Posterior vena cava (tissue), 2 donors: ENCODE results near the gene FBXO7. TPM values are rescaled to one million over a fixed set of nuclear protein-coding genes. Genes with fewer than 3 reads are reported as not detected.

Experiments used
- DNase-seq: peaks from one replicate; pipeline ENCODE4 v3.0.0-alpha.2; 2020; ENCODE audit warnings: low spot score
- intact Hi-C, 2 donors: fragments of 100-400 bp; cut with DNase I; formaldehyde crosslinking; loops; one replicate each; pipeline versions ENCODE4 v1.14.1 to v1.14.2; 2022 to 2023
- total RNA-seq, 2 donors: library from RNA; stranded (reverse); fragmentation: NEBNext Ultra II Directional; extraction: Animal tissue kit (Norgen Biotek cat#: 25700); gene quantifications; one replicate each; pipeline ENCODE4 v1.2.1, GENCODE V29; 2021
- donor health status: DM: yes; HTN: yes; CAD: no.
- donor health status: DM: yes; HTN: yes; CAD: no.

Gene FBXO7
- total RNA-seq, 2 donors from 2014 or later: 69.3 to 70.3 TPM

DNA sequence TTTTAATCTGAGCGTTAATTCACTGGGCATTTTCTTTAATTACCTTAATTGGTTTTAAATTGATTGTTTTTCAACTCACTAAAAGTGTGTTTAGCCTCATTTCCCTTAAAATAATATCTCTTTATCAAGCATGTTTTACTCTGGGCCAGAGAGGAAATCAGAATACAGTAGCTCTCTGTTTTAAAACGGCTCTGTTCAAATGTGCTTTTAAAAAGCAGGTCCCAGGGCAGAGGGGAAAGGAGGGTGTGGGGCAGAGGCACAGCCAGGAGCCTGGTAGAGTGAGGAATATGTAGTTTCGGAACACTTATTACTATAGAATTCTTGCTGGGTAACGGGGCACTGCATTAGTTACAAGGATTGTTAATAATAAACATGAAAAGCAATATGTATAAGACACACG lies 47.6 kb downstream of the FBXO7 start:
- intact Hi-C loops: no loop called here
- DNase-seq: no peak

- no peak for DNase-seq
- intact Hi-C loops: loop anchor here (2.0 to 5.0 kb wide), 4 partner anchors 269 to 475 kb away; no protein-coding TSS in a partner anchor
Measured at GRCh38 chr22:32527756-32528155, 53.1 kb downstream of the FBXO7 start.

DNA sequence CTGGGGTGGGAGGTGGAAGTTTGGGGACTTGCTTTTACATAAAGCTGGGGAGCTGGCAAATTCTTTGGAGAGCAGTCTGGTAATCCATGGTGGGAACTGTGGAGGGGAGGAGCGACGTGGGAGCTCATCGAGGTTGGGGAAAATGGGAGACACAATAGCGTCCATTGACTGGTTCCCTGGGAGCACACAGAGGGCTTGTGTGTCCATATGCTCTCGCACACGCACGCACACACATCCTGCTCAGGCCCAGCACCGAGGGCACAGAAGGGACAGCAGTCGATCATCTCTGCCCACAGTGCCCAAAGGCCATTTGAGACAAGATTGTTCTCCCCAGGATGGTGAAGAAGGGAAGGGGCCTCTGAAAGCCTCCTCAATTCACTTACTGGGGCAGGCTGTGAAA lies 53.7 kb downstream of the FBXO7 start:
- DNase-seq: no peak
- intact Hi-C loops: loop anchor here (2.0 to 5.0 kb wide), 4 partner anchors 268 to 474 kb away; no protein-coding TSS in a partner anchor

DNA sequence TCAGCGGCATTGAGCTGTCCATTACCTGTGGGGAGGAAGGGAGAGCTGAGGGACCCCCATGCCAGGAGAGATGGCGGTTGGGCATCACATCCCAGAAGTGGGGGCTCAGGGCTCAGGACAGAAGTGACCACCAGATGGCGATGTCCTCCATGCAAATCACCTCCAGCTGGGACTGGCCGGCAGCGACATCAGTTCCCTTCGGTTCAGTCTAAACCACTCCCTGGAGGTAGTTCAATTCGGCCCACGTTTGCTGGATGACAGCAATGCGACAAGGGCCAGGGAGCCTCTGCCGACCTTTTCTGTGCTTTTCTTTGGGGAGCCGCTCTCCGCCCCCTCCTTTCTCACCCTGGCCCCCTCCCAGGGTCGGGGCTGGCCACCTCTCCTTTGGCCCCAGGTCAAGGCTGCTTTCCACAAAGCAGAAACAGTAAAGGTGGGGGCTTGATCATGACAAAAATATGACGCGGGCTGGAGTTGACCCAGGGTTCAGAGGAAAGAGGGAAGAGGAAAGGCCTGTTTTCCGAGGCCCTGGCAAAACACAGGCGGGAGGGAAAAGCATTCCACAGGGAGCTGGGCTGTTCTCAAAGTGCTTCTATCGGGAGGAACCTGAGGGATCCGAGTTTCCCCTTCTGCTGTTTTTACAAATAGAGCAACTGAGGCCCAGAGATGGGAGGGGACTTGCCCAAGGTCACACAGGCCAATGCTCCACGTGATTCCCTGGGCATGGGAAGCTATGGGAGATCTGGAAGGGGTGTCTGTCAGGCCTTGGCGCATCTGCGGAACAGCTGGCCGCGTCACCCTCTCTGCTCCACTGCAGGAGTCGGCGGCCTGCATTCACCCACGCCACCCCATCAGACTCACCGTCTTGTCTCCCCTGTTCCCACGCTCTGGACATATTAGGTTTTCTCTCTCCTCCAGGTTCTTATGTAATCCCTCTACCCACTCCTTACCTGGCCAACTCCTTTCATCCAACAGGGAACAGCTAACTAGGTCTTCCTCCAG lies 54.7 kb downstream of the FBXO7 start:
- intact Hi-C loops: loop anchor here (2.0 to 5.0 kb wide), 4 partner anchors 268 to 473 kb away; no protein-coding TSS in a partner anchor
- peak; percentile 96 for DNase-seq

- peak; percentile 51 for DNase-seq
- intact Hi-C loops: loop anchor here in 1 of 2 donors (10.0 kb wide), 1 partner anchor 114 kb away; no protein-coding TSS in a partner anchor
Measured at GRCh38 chr22:32531228-32531627, 56.6 kb downstream of the FBXO7 start.

GRCh38 chr22:32531931-32532819 lies 57.6 kb downstream of the FBXO7 start:
- intact Hi-C loops: loop anchor here in 1 of 2 donors (1.0 to 10.0 kb wide), 2 partner anchors 113 to 461 kb away; no protein-coding TSS in a partner anchor
- DNase-seq: peak; percentile 95

- no peak for DNase-seq
- intact Hi-C loops: loop anchor here in 1 of 2 donors (1.0 to 10.0 kb wide), 2 partner anchors 112 to 461 kb away; no protein-coding TSS in a partner anchor
Measured at GRCh38 chr22:32532820-32533128, 58.2 kb downstream of the FBXO7 start.

DNA sequence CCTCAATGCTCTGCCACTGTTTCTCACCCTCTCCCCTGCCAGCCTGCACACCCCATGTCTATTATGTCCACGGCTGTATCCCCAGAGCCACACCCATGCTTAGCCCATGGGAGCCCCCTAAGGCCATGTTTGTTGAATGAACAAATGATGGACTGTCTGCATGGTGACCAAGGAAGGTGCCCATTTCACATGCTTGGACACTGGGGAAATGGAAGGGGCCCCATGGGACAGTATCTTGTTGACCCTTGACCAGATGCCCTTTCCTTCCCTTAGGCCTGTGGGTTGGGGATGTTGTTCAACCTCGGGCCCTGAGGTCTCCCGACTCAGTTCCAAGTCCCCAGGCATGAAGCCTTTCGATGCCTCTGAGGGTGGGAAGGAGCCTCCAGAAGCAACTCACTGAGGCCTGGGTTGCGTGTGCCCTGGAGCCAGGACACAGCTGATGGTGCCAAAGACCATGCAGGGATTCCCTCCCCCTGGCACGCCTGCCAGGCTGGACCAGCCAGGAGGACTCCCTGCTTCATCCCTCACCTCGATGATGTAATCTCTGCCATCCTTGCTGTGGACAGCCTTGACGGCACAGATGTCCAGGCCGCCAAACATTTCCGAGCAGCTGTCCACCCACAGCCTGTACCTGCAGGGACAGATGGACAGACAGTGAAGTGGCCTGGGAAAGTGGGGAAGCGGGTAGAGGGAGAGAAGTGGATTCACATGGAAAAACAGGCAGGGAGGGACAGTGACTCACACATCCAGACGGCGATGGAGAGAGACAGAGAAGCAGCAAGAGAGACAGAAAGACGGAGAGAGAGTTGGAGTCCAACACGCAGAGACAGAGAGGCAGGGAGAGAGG lies 58.9 kb downstream of the FBXO7 start:
- no peak for DNase-seq
- intact Hi-C loops: loop anchor here in 1 of 2 donors (10.0 kb wide), 1 partner anchor 111 kb away; no protein-coding TSS in a partner anchor

DNA sequence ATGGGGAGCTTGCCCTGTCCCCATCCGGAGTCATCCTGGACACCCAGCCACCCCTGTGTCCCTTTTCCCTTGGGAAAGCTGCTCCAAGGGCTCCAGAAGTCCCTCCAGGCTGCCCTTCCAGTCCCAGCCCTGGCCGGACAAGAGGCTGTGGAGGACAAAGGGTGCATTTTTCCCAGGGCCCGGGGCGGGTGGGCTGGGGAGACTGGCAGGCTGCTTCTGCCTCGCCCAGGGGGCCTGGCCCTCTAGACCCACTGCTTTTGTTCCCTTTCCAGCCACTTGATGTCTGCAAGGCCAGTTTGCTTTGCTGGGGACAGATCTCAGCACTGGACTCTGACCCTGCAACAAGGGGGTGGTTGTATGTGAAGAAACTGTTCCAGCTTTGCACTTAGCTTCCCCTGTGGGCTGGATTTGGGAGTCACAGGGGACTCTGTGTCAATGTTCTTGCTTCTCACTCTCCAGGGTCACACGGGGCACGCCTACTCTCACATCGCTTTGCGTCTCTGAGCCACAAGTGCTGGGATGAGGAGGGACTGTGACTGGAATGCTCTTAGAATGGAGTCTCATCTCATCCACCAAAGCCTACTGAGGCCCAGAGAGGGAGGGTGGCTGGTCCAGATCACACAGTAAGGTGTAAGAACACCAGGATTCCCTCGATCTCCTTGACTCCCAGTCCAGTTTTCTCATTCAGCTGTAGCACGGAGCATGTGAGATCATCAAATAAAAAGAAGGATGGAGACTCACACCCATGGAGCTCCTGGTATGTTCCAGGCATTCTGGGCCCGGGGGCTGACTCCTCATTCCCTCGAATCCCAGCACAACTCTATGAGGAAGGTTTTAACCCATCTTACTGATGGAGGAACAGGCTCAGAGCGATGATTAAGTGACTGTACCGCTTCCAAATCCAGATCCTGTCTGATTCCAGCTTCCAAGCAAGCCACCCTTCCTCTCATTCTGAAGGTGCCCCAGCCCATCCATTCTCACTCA lies 59.9 kb downstream of the FBXO7 start:
- intact Hi-C loops: loop anchor here in 1 of 2 donors (10.0 kb wide), 1 partner anchor 110 kb away; no protein-coding TSS in a partner anchor
- no peak for DNase-seq

DNA sequence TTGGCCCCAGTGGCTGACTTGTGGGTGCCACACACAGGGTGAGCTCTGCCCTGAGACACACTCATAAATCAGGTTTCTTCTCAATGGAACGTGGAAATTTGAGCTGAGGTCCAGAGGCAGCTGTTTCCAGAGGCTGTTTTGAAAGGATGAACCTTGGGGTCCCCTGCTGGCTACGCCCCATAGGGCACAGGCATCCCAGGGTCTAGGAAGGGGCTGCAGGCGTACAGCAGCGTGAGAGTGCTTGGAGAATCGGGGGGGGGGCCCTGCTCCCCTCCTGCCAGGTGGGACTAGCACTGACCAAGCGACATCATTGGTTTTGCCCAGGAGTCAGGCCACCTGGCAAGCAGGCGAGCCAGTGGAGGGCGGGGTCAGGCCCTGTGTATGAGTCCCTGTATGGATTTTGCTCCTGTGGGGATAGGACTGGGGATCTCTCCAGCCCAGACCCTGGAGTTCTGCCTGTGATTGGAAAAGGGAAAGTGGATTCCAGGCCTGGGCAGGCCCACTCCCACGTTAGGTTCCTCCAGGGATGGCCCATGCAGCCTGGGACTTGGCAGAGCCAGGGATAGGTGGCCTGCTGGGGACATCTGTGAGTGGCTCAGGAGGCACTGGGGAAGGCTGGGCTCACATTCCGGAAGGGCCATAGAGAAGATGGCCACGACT lies 61.0 kb downstream of the FBXO7 start:
- DNase-seq: no peak
- intact Hi-C loops: loop anchor here in 1 of 2 donors (10.0 kb wide), 1 partner anchor 109 kb away; no protein-coding TSS in a partner anchor

DNA sequence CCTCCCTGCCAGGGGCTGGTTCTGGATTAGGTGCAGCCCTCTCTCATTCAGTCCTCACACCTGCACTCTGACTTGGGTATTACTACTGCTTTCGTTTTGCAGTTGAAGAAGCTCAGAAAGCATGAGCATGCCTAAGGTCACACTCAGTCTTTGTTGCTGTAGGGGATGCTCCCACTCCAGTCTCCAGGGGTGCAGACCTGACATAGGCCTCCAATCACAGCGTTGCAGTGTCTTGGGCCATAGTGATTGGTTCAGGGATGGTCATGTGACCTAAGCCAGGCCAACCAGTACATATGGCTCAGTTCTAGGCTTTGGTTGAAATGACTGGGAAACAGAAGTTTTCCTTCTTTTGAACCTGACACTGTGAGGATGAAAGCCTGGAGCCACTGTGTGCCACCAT lies 61.7 kb downstream of the FBXO7 start:
- intact Hi-C loops: loop anchor here in 1 of 2 donors (10.0 kb wide), 1 partner anchor 108 kb away; no protein-coding TSS in a partner anchor

DNA sequence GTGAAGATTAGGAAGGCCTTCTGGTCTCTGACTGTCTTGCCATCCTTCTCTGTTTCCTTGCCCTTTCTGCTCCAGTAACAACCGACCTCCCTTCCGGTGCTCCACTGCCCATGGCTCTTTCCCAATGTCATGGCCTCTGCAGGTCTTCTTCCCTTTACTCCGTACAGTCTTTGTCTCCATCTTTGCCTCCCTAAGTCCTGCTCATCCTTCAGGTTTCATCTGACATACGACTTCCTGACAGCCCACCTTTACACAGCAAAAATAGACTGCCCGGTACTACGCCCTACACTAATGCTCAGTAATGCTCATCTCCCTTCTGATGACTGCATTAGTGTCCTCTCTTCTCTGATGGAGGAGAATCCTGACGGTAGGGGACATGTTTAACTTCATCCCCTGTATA lies 63.9 kb downstream of the FBXO7 start:
- DNase-seq: no peak
- intact Hi-C loops: loop anchor here in 1 of 2 donors (10.0 kb wide), 1 partner anchor 106 kb away; no protein-coding TSS in a partner anchor

More for the DNA sequence above, 61.7 kb downstream of the FBXO7 start:
- no peak for DNase-seq

DNA sequence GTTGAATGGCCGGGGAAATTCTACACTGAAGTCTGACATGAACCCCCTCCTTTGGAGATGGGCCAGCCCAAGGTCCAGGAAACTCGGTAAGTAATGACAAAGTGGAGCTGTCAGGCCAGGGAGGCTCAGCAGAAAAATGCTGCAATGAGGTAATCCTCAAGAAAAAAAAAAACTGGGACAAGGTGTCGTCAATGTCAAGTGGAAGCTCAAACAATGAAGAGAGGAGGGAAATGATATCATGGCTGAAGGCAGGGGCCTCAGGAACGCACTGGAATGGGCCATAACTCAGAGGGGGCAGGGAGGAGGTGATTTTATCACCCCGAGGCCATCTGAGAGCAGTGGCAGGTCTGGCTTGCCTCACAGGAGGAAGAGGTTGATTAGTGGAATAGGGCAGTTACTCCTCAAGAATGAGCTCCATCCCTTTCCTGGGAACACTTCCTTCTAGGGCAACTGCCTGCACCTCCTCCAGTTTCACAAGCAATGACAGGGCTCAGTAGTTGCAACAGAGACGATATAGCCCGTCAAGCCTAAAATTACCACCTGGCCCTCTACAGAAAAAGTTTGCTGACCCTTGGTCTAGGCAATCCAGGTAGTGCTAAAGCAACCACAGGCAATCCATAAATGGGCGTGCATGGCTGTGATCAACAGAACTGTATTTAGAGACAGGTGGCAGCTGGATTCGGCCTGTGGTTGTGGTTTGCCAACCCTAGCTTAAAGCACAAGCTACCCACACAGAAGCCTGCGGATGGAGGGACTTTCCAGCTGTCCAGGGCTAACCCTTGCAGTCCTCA lies 65.2 kb downstream of the FBXO7 start:
- DNase-seq: no peak
- intact Hi-C loops: loop anchor here in 1 of 2 donors (10.0 kb wide), 1 partner anchor 105 kb away; no protein-coding TSS in a partner anchor

DNA sequence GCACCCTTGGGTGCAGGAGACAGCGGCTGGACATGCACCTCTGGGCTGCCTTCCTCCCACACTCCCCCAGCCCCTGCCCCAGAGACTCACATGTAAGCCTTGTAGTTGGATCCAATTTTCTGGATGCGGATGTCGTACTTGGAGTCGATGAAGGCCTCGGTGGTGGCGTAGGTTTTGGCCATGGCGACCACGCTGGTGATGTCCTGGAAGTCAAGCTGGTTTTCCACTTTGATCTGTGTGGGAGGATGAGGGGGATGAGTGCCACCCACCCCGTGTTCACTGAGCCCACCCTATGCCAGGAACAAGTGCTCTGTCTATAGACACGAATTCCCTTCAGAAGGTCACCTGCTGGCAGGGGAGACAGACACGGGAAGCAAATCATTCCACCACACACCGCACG lies 66.9 kb downstream of the FBXO7 start:
- DNase-seq: no peak
- intact Hi-C loops: no loop called here

DNA sequence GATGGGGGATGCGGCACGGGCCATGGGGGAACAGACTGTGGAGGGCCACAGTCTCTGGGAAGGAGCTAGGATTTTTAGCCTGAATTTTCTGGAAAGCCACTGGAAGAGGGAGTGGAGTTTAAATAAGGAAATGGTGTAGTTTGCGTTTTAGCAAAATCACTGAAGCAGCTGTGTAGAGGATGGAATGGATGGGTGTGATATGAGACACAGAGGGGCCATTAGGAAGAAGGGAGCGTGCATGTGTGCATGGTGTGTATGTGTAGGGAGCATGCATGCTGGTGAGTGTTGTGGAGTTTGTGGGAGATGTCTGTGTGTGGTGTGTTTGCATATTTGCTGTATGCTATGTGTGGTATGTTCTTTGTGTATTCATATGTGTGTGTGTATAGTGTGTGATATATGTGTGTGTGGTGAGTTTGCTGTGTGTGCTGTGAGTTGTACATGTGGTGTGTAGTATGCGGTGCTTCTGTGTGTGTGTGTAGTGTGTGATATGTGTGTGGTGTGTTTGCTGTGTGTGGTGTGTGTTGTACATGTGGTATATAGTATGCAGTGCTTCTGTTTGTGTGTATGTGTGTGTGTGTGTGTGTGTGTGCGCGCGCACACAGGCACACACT lies 67.6 kb downstream of the FBXO7 start:
- intact Hi-C loops: no loop called here
- DNase-seq: no peak
